Trophoblast cell (in vitro differentiated cells and primary cell): ENCODE measurements around the gene LILRB4.

ENCODE experiments used
- DNase-seq, 2 donors: peaks; one replicate each; pipeline ENCODE4 v3.0.0-alpha.2; 2016
- H2AFZ ChIP-seq: 2 replicates; pipeline ENCODE4 v1.6.1; 2013; ENCODE audit warnings: low read length, moderate library complexity, mild to moderate bottlenecking; ENCODE audit not compliant: insufficient read depth, poor library complexity
- H2AK5ac ChIP-seq: 2 replicates; pipeline ENCODE4 v1.6.1; 2013; ENCODE audit warnings: mild to moderate bottlenecking, low read length
- H2BK120ac ChIP-seq: 2 replicates; pipeline ENCODE4 v1.6.1; 2013; ENCODE audit warnings: low read length, mild to moderate bottlenecking, moderate library complexity; ENCODE audit not compliant: insufficient read depth, poor library complexity
- H2BK12ac ChIP-seq: 2 replicates; pipeline ENCODE4 v1.6.1; 2013; ENCODE audit warnings: mild to moderate bottlenecking, low read length, moderate library complexity
- H2BK5ac ChIP-seq: 2 replicates; pipeline ENCODE4 v1.6.1; 2013; ENCODE audit warnings: low read length, low read depth, moderate library complexity, mild to moderate bottlenecking; ENCODE audit not compliant: poor library complexity
- H3K14ac ChIP-seq: 2 replicates; pipeline ENCODE4 v1.6.1; 2013; ENCODE audit warnings: mild to moderate bottlenecking, low read length
- H3K18ac ChIP-seq: 2 replicates; pipeline ENCODE4 v1.6.1; 2013; ENCODE audit warnings: mild to moderate bottlenecking, low read length
- H3K23ac ChIP-seq: 2 replicates; pipeline ENCODE4 v1.6.1; 2013; ENCODE audit warnings: low read length
- H3K27ac ChIP-seq: 2 replicates; pipeline ENCODE4 v1.5.1; 2013; ENCODE audit warnings: low read depth, mild to moderate bottlenecking, inconsistent platforms, low read length, moderate library complexity
- H3K27me3 ChIP-seq: 2 replicates; pipeline ENCODE4 v1.6.1; 2013; ENCODE audit warnings: inconsistent platforms, mild to moderate bottlenecking, low read length, moderate library complexity; ENCODE audit not compliant: insufficient read depth
- H3K36me3 ChIP-seq, 2 experiments: 1 replicate in 1 of 2; 2 replicates in 1 of 2; pipeline ENCODE4 v1.6.1; 2013; ENCODE audit warnings: low read length in 2 of 2, mild to moderate bottlenecking in 2 of 2, moderate library complexity in 1 of 2; ENCODE audit not compliant: insufficient read depth in 2 of 2, control insufficient read depth in 1 of 2
- H3K4ac ChIP-seq: 2 replicates; pipeline ENCODE4 v1.6.1; 2013; ENCODE audit warnings: low read depth, mild to moderate bottlenecking, low read length, moderate library complexity
- H3K4me1 ChIP-seq, 2 experiments: 1 replicate in 1 of 2; 2 replicates in 1 of 2; pipeline ENCODE4 v1.6.1; 2013; ENCODE audit warnings: low read length in 2 of 2, mild to moderate bottlenecking in 2 of 2, moderate library complexity in 1 of 2; ENCODE audit not compliant: insufficient read depth in 2 of 2, control insufficient read depth in 1 of 2
- H3K4me2 ChIP-seq: 2 replicates; pipeline ENCODE4 v1.6.1; 2013; ENCODE audit warnings: inconsistent platforms, mild to moderate bottlenecking, low read length, moderate library complexity
- H3K4me3 ChIP-seq: 2 replicates; pipeline ENCODE4 v1.5.1; 2013; ENCODE audit warnings: mild to moderate bottlenecking, low read depth, low read length, inconsistent platforms
- H3K79me1 ChIP-seq: one replicate; pipeline ENCODE4 v1.6.1; 2013; ENCODE audit warnings: low read length
- H3K79me2 ChIP-seq: 2 replicates; pipeline ENCODE4 v1.6.1; 2013; ENCODE audit warnings: low read length, mild to moderate bottlenecking; ENCODE audit not compliant: control insufficient read depth, insufficient read depth, poor library complexity
- H3K9ac ChIP-seq: 2 replicates; pipeline ENCODE4 v1.6.1; 2013; ENCODE audit warnings: mild to moderate bottlenecking, low read length
- H3K9me3 ChIP-seq: 2 replicates; pipeline ENCODE4 v1.6.1; 2013; ENCODE audit warnings: low read depth, mild to moderate bottlenecking, control low read depth, inconsistent platforms, low read length; ENCODE audit not compliant: insufficient read depth
- H4K12ac ChIP-seq: 2 replicates; pipeline ENCODE4 v1.6.1; 2013; ENCODE audit warnings: low read depth, mild to moderate bottlenecking, low read length, moderate library complexity
- H4K8ac ChIP-seq: 2 replicates; pipeline ENCODE4 v1.6.1; 2013; ENCODE audit warnings: low read depth, mild to moderate bottlenecking, low read length, moderate library complexity
- H4K91ac ChIP-seq: one replicate; pipeline ENCODE4 v1.6.1; 2013; ENCODE audit warnings: low read depth, mild to moderate bottlenecking, low read length, moderate library complexity
- WGBS: extraction: QIAGEN DNeasy Blood & Tissue Kit; methylation state at CpG from one replicate; pipeline ENCODE4 v1.1.7; 2013; ENCODE audit warnings: missing lambda C conversion rate; ENCODE audit not compliant: insufficient read length, insufficient coverage; ENCODE audit errors: extremely low coverage; 5-methylcytosine and 5-hydroxymethylcytosine counted together

Gene LILRB4

GRCh38 chr19:54646331-54646841 is 16.4 kb upstream of the LILRB4 start:
- Histone ChIP-seq H2BK5ac (no peak overlapping the region), H3K18ac (no peak overlapping the region), H4K91ac (no peak overlapping the region), H3K79me2 (no peaks in the 10 kb centered on the region), H3K36me3 (no peaks in the 10 kb centered on the region), H3K14ac (no peak overlapping the region), H4K8ac (no peak overlapping the region), H3K4ac (no peak overlapping the region), H3K9ac (no peak overlapping the region), H2AFZ (no peak overlapping the region), H3K23ac (no peak overlapping the region), H3K4me2 (no peak overlapping the region), H2BK120ac (no peak overlapping the region), H3K79me1 (no peaks in the 10 kb centered on the region), H2BK12ac (no peak overlapping the region), H3K27ac (no peak overlapping the region), H3K4me3 (no peak overlapping the region), H3K9me3 (peaks cover 26% of the 10 kb centered on the region), H3K4me1 (no peaks in the 10 kb centered on the region), H4K12ac (no peak overlapping the region), H2AK5ac (no peak overlapping the region), H3K27me3 (no peaks in the 10 kb centered on the region)
- no CpG with 5 or more reads among the region's 19 CpGs for WGBS
- DNase-seq: no peak

DNA sequence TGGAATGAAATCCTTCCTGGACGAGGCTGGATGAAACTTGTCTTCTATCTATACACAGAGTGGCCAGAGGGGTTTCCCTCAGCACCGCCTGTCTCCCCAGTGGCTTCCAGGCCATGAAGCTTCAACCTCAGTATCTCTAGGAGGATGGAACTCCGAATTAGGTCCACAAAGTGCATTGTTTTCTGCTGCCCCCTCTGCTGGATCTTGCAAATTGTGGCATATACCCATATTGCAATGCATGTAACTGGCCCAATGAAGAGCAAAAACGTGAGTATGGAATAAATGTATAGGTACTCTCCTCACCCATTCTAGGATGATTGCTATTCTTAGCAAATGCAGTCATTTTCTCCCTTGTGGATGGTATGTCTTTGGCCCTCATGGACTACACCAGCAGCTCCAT is 14.7 kb upstream of the LILRB4 start:
- Histone ChIP-seq H3K79me1 (no peaks in the 10 kb centered on the region), H2AFZ (no peak overlapping the region), H3K36me3 (no peaks in the 10 kb centered on the region), H3K27me3 (no peaks in the 10 kb centered on the region), H3K79me2 (no peaks in the 10 kb centered on the region), H4K8ac (no peak overlapping the region), H2BK120ac (no peak overlapping the region), H3K4ac (no peak overlapping the region), H3K4me3 (no peak overlapping the region), H4K12ac (no peak overlapping the region), H3K18ac (no peak overlapping the region), H3K27ac (no peak overlapping the region), H3K14ac (no peak overlapping the region), H2AK5ac (no peak overlapping the region), H2BK12ac (no peak overlapping the region), H2BK5ac (no peak overlapping the region), H3K9me3 (peaks cover 25% of the 10 kb centered on the region), H3K9ac (no peak overlapping the region), H3K4me1 (no peaks in the 10 kb centered on the region), H3K4me2 (no peak overlapping the region), H3K23ac (no peak overlapping the region), H4K91ac (no peak overlapping the region)
- WGBS: no CpG with 5 or more reads among the region's 4 CpGs
- DNase-seq: no peak

DNA sequence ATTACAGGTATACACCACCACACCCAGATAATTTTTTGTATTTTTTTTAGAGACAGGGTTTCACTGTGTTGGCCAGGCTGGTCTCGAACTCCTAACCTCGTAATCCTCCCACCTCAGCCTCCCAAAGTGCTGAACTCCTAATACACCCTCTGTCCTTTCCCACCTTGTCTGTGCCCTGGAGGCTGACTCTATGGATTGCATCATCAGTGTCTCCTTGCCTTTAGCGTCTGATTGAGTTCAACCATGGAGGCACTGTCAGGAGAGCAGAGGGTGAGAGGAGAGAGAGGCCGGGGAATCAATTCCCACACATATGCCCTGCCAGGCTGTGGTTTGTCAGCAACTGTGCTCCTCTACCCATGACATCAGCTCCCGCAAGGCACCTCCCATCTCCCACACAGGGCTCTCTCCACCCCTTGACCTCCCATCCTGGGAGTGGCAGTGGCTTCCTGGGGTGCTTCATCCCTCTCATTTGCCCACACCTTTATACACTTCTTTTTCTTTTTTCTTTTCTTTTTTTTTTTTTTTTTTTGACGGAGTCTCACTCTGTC is 12.6 kb upstream of the LILRB4 start:
- no peak for DNase-seq
- H4K8ac ChIP-seq: no peak overlapping the region
- H3K14ac ChIP-seq: no peak overlapping the region
- H3K9ac ChIP-seq: no peak overlapping the region
- H3K9me3 ChIP-seq: peaks cover 27% of the 10 kb centered on the region
- no peak overlapping the region for H3K23ac ChIP-seq
- H3K36me3 ChIP-seq: no peaks in the 10 kb centered on the region
- H3K4me1 ChIP-seq: no peaks in the 10 kb centered on the region
- H3K4ac ChIP-seq: no peak overlapping the region
- no peak overlapping the region for H2AK5ac ChIP-seq
- no peak overlapping the region for H4K91ac ChIP-seq
- no peak overlapping the region for H3K18ac ChIP-seq
- H3K79me2 ChIP-seq: no peaks in the 10 kb centered on the region
- no peak overlapping the region for H3K4me3 ChIP-seq
- H3K4me2 ChIP-seq: no peak overlapping the region
- H3K27me3 ChIP-seq: no peaks in the 10 kb centered on the region
- H4K12ac ChIP-seq: no peak overlapping the region
- H2BK120ac ChIP-seq: no peak overlapping the region
- no peak overlapping the region for H2AFZ ChIP-seq
- H3K79me1 ChIP-seq: no peaks in the 10 kb centered on the region
- H2BK12ac ChIP-seq: no peak overlapping the region
- no peak overlapping the region for H3K27ac ChIP-seq
- WGBS: 80% methylated on average over 1 of the region's 6 CpGs
- no peak overlapping the region for H2BK5ac ChIP-seq

GRCh38 chr19:54653181-54653809 is 9.5 kb upstream of the LILRB4 start:
- no CpG with 5 or more reads among the region's 6 CpGs for WGBS

More at GRCh38 chr19:54653181-54653809, 9.5 kb upstream of the LILRB4 start:
- Histone ChIP-seq H3K4me3 (no peak overlapping the region), H3K4me1 (no peaks in the 10 kb centered on the region), H2BK120ac (no peak overlapping the region), H2BK12ac (no peak overlapping the region), H3K9me3 (peaks cover 28% of the 10 kb centered on the region), H4K8ac (no peak overlapping the region), H4K91ac (no peak overlapping the region), H3K79me1 (no peaks in the 10 kb centered on the region), H2AFZ (no peak overlapping the region), H3K36me3 (no peaks in the 10 kb centered on the region), H2BK5ac (no peak overlapping the region), H3K9ac (no peak overlapping the region), H3K4ac (no peak overlapping the region), H2AK5ac (no peak overlapping the region), H3K4me2 (no peak overlapping the region), H3K27me3 (no peaks in the 10 kb centered on the region), H3K27ac (no peak overlapping the region), H3K18ac (no peak overlapping the region), H3K14ac (no peak overlapping the region), H3K23ac (no peak overlapping the region), H4K12ac (no peak overlapping the region), H3K79me2 (no peaks in the 10 kb centered on the region)
- DNase-seq: peak in 1 of 2 donors; percentile 63
